OCI-LY3 (cell line): Measurements from ENCODE around the gene NIN.

Experiments used
- H2AFZ ChIP-seq: fragments of 200-600, 300-600 bp; shearing (Covaris generic); 2 replicates; pipeline ENCODE4 v1.6.0; 2014; ENCODE audit warnings: antibody characterized with exemption, low read depth, low read length
- H3K27ac ChIP-seq: fragments of 200-600, 300-600 bp; sonication (generic); 2 replicates; pipeline ENCODE4 v1.5.1; 2014; ENCODE audit warnings: mild to moderate bottlenecking, low read length, moderate library complexity, mixed read lengths
- H3K27me3 ChIP-seq: fragments of 200-600, 300-600 bp; sonication (generic); 2 replicates; pipeline ENCODE4 v1.6.1; 2014; ENCODE audit warnings: low read depth, low read length, mixed read lengths
- H3K36me3 ChIP-seq: fragments of 200-600, 300-600 bp; sonication (generic); replicated peaks from 2 replicates; pipeline ENCODE3; 2014; ENCODE audit warnings: low read depth, low read length, mixed read lengths
- H3K4me1 ChIP-seq: fragments of 300-600, 200-600 bp; sonication (generic); 2 replicates; pipeline ENCODE4 v1.6.1; 2014; ENCODE audit warnings: low read length, mixed read lengths
- H3K4me2 ChIP-seq: fragments of 200-600, 300-600 bp; sonication (generic); 2 replicates; pipeline ENCODE4 v1.6.1; 2014; ENCODE audit warnings: low read length, mixed read lengths
- H3K4me3 ChIP-seq: fragments of 300-600, 200-600 bp; sonication (generic); 2 replicates; pipeline ENCODE4 v1.5.1; 2014; ENCODE audit warnings: antibody characterized with exemption, mild to moderate bottlenecking, low read length, moderate library complexity
- H3K79me2 ChIP-seq: fragments of 300-600, 200-600 bp; shearing (Covaris generic); 2 replicates; pipeline ENCODE4 v1.6.1; 2014; ENCODE audit warnings: mild to moderate bottlenecking, low read length, mixed read lengths
- H3K9ac ChIP-seq: fragments of 300-600, 200-600 bp; shearing (Covaris generic); 2 replicates; pipeline ENCODE4 v1.6.0; 2014; ENCODE audit warnings: mild to moderate bottlenecking, low read length, moderate library complexity
- H3K9me3 ChIP-seq: fragments of 200-600, 300-600 bp; shearing (Covaris generic); 2 replicates; pipeline ENCODE4 v1.6.1; 2014; ENCODE audit warnings: low read length, mixed read lengths; ENCODE audit not compliant: insufficient read depth
- H4K20me1 ChIP-seq: fragments of 200-600, 300-600 bp; sonication (generic); 2 replicates; pipeline ENCODE4 v1.6.1; 2016; ENCODE audit warnings: low read length, mixed read lengths; ENCODE audit not compliant: insufficient read depth
- CTCF ChIP-seq: fragments of 200-600, 300-600 bp; sonication (generic); IDR thresholded peaks from 2 replicates; pipeline ENCODE4 v1.5.1; 2014; ENCODE audit warnings: antibody characterized with exemption, low read length, low read depth
- EZH2phosphoT487 ChIP-seq: fragments of 200-600 bp; shearing (Covaris generic); IDR thresholded peaks from 2 replicates; pipeline ENCODE4 v1.6.1; 2018; ENCODE audit warnings: antibody characterized with exemption, mixed run types, low read depth

The NIN gene

GRCh38 chr14:50677527-50678063 is 153.4 kb downstream of the NIN start:
- H3K36me3 ChIP-seq: no peaks in the 10 kb centered on the region
- no peaks in the 10 kb centered on the region for H3K27me3 ChIP-seq
- H3K79me2 ChIP-seq: no peaks in the 10 kb centered on the region
- peak overlapping the region; percentile 18; the same call in 1 of the 2 replicates for H3K9ac ChIP-seq
- no peak for TF ChIP-seq EZH2phosphoT487
- no peak for TF ChIP-seq CTCF
- H3K27ac ChIP-seq: peak overlapping the region; percentile 16; the same call in 1 of the 2 replicates
- H2AFZ ChIP-seq: peak overlapping the region; percentile 47; the same call in 1 of the 2 replicates
- H3K9me3 ChIP-seq: no peaks in the 10 kb centered on the region
- peaks cover 23% of the 10 kb centered on the region for H3K4me1 ChIP-seq
- H3K4me3 ChIP-seq: peak overlapping the region; percentile 69
- H4K20me1 ChIP-seq: no peaks in the 10 kb centered on the region
- peak overlapping the region; percentile 97 for H3K4me2 ChIP-seq

GRCh38 chr14:50676814-50677516 is 154.0 kb downstream of the NIN start:
- peak overlapping the region; percentile 16; the same call in 1 of the 2 replicates for H3K27ac ChIP-seq

GRCh38 chr14:50675597-50675996 is 155.4 kb downstream of the NIN start:
- no peaks in the 10 kb centered on the region for H3K9me3 ChIP-seq
- H3K4me3 ChIP-seq: no peak overlapping the region
- H3K36me3 ChIP-seq: no peaks in the 10 kb centered on the region
- H2AFZ ChIP-seq: no peak overlapping the region
- H3K9ac ChIP-seq: no peak overlapping the region
- TF ChIP-seq CTCF (no peak), EZH2phosphoT487 (no peak)
- H3K27me3 ChIP-seq: no peaks in the 10 kb centered on the region
- no peaks in the 10 kb centered on the region for H3K79me2 ChIP-seq
- H3K4me2 ChIP-seq: no peak overlapping the region
- H3K27ac ChIP-seq: no peak overlapping the region
- H4K20me1 ChIP-seq: no peaks in the 10 kb centered on the region
- H3K4me1 ChIP-seq: peaks cover 23% of the 10 kb centered on the region

More at GRCh38 chr14:50676814-50677516, 154.0 kb downstream of the NIN start:
- Histone ChIP-seq H3K4me3 (peak overlapping the region; percentile 69), H3K36me3 (no peaks in the 10 kb centered on the region), H3K9me3 (no peaks in the 10 kb centered on the region), H3K4me2 (peak overlapping the region; percentile 97), H3K4me1 (peaks cover 23% of the 10 kb centered on the region), H4K20me1 (no peaks in the 10 kb centered on the region), H3K27me3 (no peaks in the 10 kb centered on the region), H3K79me2 (no peaks in the 10 kb centered on the region), H3K9ac (peak overlapping the region; percentile 18; the same call in 1 of the 2 replicates), H2AFZ (peak overlapping the region; percentile 47; the same call in 1 of the 2 replicates)
- TF ChIP-seq CTCF: no peak
- no peak for TF ChIP-seq EZH2phosphoT487

GRCh38 chr14:50670866-50671256 is 160.1 kb downstream of the NIN start:
- TF ChIP-seq EZH2phosphoT487: no peak
- TF ChIP-seq CTCF: no peak
- Histone ChIP-seq H3K27me3 (peaks cover 5% of the 10 kb centered on the region; the same call in 1 of the 2 replicates), H3K79me2 (peaks cover 18% of the 10 kb centered on the region), H3K9ac (no peak overlapping the region), H3K4me2 (no peak overlapping the region), H3K9me3 (no peaks in the 10 kb centered on the region), H3K4me1 (peaks cover 24% of the 10 kb centered on the region), H4K20me1 (no peaks in the 10 kb centered on the region), H3K27ac (no peak overlapping the region), H3K4me3 (no peak overlapping the region), H2AFZ (no peak overlapping the region), H3K36me3 (no peaks in the 10 kb centered on the region)
